Stimulated activated CD4-positive, alpha-beta T cell treated with anti-CD3 and anti-CD28 coated beads, Interleukin-1b, Interleukin-23, amount 100 ng/mL, for 4 hours (primary cell): ENCODE data around the gene APBB1.
A peak's percentile ranks its signal among the peaks of the same experiment; 100 is the strongest.
"Not testable (repeated sequence)": the region's sequence is repeated elsewhere in the genome, so short reads cannot be mapped to it uniquely, and the experiment has no call there.

ENCODE experiments used
- DNase-seq, 2 donors: peaks; one replicate each; pipeline ENCODE4 v3.0.0-alpha.2; 2020; ENCODE audit warnings: low read depth in 2 of 2

The APBB1 gene

GRCh38 chr11:6417907-6418556, 862 bp downstream of the APBB1 start:
- no peak for DNase-seq

GRCh38 chr11:6415797-6416196, 3.1 kb downstream of the APBB1 start:
- DNase-seq = no peak

GRCh38 chr11:6414874-6415328, 4.0 kb downstream of the APBB1 start:
- DNase-seq = no peak

- DNase-seq = peak; percentile 48 to 60
Measured at GRCh38 chr11:6413791-6414201, 5.1 kb downstream of the APBB1 start.

GRCh38 chr11:6411594-6412031, 7.3 kb downstream of the APBB1 start:
- DNase-seq = no peak

- no peak for DNase-seq
Measured at GRCh38 chr11:6410695-6411430, 8.0 kb downstream of the APBB1 start.

GRCh38 chr11:6406370-6406769, 12.5 kb downstream of the APBB1 start:
- DNase-seq = no peak

- DNase-seq = no peak
Measured at GRCh38 chr11:6405846-6406245, 13.0 kb downstream of the APBB1 start.

GRCh38 chr11:6405052-6405667, 13.7 kb downstream of the APBB1 start:
- DNase-seq = no peak

GRCh38 chr11:6404342-6405051, 14.4 kb downstream of the APBB1 start:
- no peak for DNase-seq

GRCh38 chr11:6403539-6403938, 15.4 kb downstream of the APBB1 start:
- no peak for DNase-seq

GRCh38 chr11:6402561-6402981, 16.3 kb downstream of the APBB1 start:
- peak in 1 of 2 donors; percentile 38 for DNase-seq

- no peak for DNase-seq
Measured at GRCh38 chr11:6402061-6402470, 16.8 kb downstream of the APBB1 start.

GRCh38 chr11:6401464-6401863, 17.4 kb downstream of the APBB1 start:
- no peak for DNase-seq

GRCh38 chr11:6400431-6401345, 18.2 kb downstream of the APBB1 start:
- no peak for DNase-seq

- DNase-seq = no peak
Measured at GRCh38 chr11:6397636-6398035, 21.3 kb downstream of the APBB1 start.

GRCh38 chr11:6397156-6397555, 21.7 kb downstream of the APBB1 start:
- no peak for DNase-seq

GRCh38 chr11:6395470-6396060, 23.3 kb downstream of the APBB1 start:
- DNase-seq = no peak

GRCh38 chr11:6393989-6394670, 24.8 kb downstream of the APBB1 start:
- DNase-seq = no peak

GRCh38 chr11:6392251-6392650, 26.6 kb downstream of the APBB1 start:
- not testable (repeated sequence) for DNase-seq
